ENCODE results near the gene KIDINS220.

DNA sequence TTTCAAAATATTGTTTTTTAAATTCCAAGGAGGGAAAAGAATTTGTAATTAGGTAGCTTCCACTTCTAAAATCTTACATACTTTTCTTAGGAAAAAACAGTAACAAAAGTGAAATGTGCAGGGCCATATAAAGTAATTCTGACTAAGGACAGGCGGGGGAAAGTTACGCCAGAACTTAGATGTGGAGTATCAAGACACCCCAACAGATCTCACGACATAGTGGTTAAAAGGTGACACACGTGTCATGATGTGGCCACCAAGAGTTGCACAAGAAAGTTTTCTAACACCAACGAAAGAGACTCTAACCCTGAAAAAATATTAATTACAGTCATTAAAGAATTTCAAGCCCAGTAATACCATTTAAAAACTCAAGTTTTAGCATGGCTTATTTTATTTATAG, 51.0 kb downstream of the KIDINS220 start:
- TF ChIP-seq, protein P1, sequence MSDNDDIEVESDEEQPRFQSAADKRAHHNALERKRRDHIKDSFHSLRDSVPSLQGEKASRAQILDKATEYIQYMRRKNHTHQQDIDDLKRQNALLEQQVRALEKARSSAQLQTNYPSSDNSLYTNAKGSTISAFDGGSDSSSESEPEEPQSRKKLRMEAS (IDR thresholded peaks at IDR 0.05): no peak
- no peak for TF ChIP-seq EP300 (IDR thresholded peaks at IDR 0.05; ENCODE audit: borderline replicate concordance)
- TF ChIP-seq TCF12 (IDR thresholded peaks at IDR 0.05; ENCODE audit: low read depth): no peak
- no peak for TF ChIP-seq CEBPB (IDR thresholded peaks at IDR 0.05)
- no peak for TF ChIP-seq CREB1 (IDR thresholded peaks at IDR 0.05; ENCODE audit: low read depth)
- no peak for TF ChIP-seq RAD21 (IDR thresholded peaks at IDR 0.05; ENCODE audit: low read depth)
- no peak for TF ChIP-seq EGR1 (IDR thresholded peaks at IDR 0.05)
- TF ChIP-seq, protein P2, sequence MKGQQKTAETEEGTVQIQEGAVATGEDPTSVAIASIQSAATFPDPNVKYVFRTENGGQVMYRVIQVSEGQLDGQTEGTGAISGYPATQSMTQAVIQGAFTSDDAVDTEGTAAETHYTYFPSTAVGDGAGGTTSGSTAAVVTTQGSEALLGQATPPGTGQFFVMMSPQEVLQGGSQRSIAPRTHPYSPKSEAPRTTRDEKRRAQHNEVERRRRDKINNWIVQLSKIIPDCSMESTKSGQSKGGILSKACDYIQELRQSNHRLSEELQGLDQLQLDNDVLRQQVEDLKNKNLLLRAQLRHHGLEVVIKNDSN (IDR thresholded peaks at IDR 0.05): no peak
- no peak for TF ChIP-seq NFIC (IDR thresholded peaks at IDR 0.05)
- TF ChIP-seq ZBTB7A (IDR thresholded peaks at IDR 0.05; ENCODE audit: low read depth): no peak
- TF ChIP-seq YY1 (IDR thresholded peaks at IDR 0.05; ENCODE audit: low read depth): no peak
- TF ChIP-seq TEAD4 (IDR thresholded peaks at IDR 0.05): no peak
- TF ChIP-seq, protein P3, sequence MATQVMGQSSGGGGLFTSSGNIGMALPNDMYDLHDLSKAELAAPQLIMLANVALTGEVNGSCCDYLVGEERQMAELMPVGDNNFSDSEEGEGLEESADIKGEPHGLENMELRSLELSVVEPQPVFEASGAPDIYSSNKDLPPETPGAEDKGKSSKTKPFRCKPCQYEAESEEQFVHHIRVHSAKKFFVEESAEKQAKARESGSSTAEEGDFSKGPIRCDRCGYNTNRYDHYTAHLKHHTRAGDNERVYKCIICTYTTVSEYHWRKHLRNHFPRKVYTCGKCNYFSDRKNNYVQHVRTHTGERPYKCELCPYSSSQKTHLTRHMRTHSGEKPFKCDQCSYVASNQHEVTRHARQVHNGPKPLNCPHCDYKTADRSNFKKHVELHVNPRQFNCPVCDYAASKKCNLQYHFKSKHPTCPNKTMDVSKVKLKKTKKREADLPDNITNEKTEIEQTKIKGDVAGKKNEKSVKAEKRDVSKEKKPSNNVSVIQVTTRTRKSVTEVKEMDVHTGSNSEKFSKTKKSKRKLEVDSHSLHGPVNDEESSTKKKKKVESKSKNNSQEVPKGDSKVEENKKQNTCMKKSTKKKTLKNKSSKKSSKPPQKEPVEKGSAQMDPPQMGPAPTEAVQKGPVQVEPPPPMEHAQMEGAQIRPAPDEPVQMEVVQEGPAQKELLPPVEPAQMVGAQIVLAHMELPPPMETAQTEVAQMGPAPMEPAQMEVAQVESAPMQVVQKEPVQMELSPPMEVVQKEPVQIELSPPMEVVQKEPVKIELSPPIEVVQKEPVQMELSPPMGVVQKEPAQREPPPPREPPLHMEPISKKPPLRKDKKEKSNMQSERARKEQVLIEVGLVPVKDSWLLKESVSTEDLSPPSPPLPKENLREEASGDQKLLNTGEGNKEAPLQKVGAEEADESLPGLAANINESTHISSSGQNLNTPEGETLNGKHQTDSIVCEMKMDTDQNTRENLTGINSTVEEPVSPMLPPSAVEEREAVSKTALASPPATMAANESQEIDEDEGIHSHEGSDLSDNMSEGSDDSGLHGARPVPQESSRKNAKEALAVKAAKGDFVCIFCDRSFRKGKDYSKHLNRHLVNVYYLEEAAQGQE (IDR thresholded peaks at IDR 0.05; ENCODE audit: low read depth): no peak

Data from Ishikawa (cell line).